Karpas-422 (cell line): ENCODE data around the gene RIOK2. TPM values are rescaled to one million over a fixed set of nuclear protein-coding genes. Genes with fewer than 3 reads are reported as not detected.
"Not testable (repeated sequence)": the region's sequence is repeated elsewhere in the genome, so short reads cannot be mapped to it uniquely, and the experiment has no call there.

Experiments used
- DNase-seq: peaks from one replicate; pipeline ENCODE4 v3.0.0-alpha.2; 2015
- H2AFZ ChIP-seq: fragments of 200-600 bp; sonication (generic); 2 replicates; pipeline ENCODE4 v1.6.1; 2014; ENCODE audit warnings: antibody characterized with exemption, low read length, mixed read lengths
- H3K27ac ChIP-seq: fragments of 200-600 bp; sonication (generic); 2 replicates; pipeline ENCODE4 v1.5.1; 2014; ENCODE audit warnings: mild to moderate bottlenecking, low read length, moderate library complexity
- H3K27me3 ChIP-seq: fragments of 200-600 bp; sonication (generic); 2 replicates; pipeline ENCODE4 v1.6.1; 2014; ENCODE audit warnings: low read length, mixed read lengths
- H3K36me3 ChIP-seq: fragments of 200-600 bp; sonication (generic); 2 replicates; pipeline ENCODE4 v1.6.1; 2014; ENCODE audit warnings: low read length, mixed read lengths; ENCODE audit not compliant: insufficient read depth
- H3K4me1 ChIP-seq: fragments of 200-600 bp; sonication (generic); 2 replicates; pipeline ENCODE4 v1.6.1; 2014; ENCODE audit warnings: mild to moderate bottlenecking, low read length, mixed read lengths
- H3K4me2 ChIP-seq: fragments of 200-600 bp; sonication (generic); 2 replicates; pipeline ENCODE4 v1.6.1; 2014; ENCODE audit warnings: low read length, low read depth, mild to moderate bottlenecking; ENCODE audit not compliant: poor library complexity, severe bottlenecking
- H3K4me3 ChIP-seq: fragments of 200-600 bp; sonication (generic); 2 replicates; pipeline ENCODE4 v1.5.1; 2014; ENCODE audit warnings: mild to moderate bottlenecking, antibody characterized with exemption, low read length, mixed read lengths
- H3K79me2 ChIP-seq: fragments of 200-600 bp; sonication (generic); 2 replicates; pipeline ENCODE4 v1.6.1; 2014; ENCODE audit warnings: mild to moderate bottlenecking, low read length, mixed read lengths
- H3K9ac ChIP-seq: fragments of 200-600 bp; sonication (generic); 2 replicates; pipeline ENCODE4 v1.6.0; 2014; ENCODE audit warnings: low read length
- H3K9me2 ChIP-seq: fragments of 200-600 bp; sonication (generic), shearing (Covaris generic); replicated peaks from 2 replicates; pipeline ENCODE4 v1.6.0; 2014; ENCODE audit warnings: mild to moderate bottlenecking, low read length, moderate library complexity; ENCODE audit not compliant: insufficient read depth
- H3K9me3 ChIP-seq: fragments of 300-700, 200-600 bp; sonication (generic); 2 replicates; pipeline ENCODE4 v1.6.1; 2014; ENCODE audit warnings: low read length, mixed read lengths
- H4K20me1 ChIP-seq: fragments of 200-600 bp; sonication (generic); 2 replicates; pipeline ENCODE4 v1.6.1; 2014; ENCODE audit warnings: mild to moderate bottlenecking, antibody characterized with exemption, low read length, low read depth; ENCODE audit not compliant: insufficient read depth
- total RNA-seq: library from RNA; depleted of rRNA; stranded (reverse); fragments of >200 nt; shearing (Covaris generic); gene quantifications from 2 replicates; pipeline ENCODE4 v1.2.3, GENCODE V29; 2014; ENCODE audit warnings: low replicate concordance

RIOK2 gene
- total RNA-seq, 1 experiment from 2014 or later = 28.9 TPM

DNA sequence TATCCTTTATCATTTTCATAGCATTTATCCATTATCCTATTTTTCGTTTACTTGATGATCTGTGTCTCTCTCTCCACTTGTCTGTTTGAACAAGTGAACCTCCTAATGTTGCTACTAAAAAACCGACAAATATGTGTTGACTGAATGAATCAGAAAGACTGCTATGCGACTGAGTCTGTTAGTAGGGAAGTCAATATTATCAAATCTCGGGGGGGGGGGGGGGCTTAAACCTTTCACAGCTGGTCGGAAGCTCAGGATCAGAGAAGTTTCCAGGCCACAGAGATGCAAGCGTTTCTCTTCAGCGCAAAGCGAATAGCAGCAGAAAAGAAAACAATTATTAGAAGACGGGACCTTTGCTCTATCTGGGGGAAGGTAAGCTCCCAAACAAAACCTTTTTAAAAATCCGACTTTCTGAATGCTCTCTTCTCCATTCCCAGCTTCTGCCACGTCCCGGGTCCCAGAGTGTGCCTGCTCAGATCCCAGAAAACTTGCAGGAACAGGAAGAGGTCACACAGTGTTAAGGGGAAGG lies 412 bp downstream of the RIOK2 start:
- DNase-seq = peak; percentile 68
- H2AFZ ChIP-seq = peak overlapping the region; percentile 71
- H3K9me2 ChIP-seq = no peaks in the 10 kb centered on the region
- H3K36me3 ChIP-seq = peaks cover 18% of the 10 kb centered on the region; the same call in 1 of the 2 replicates
- H3K79me2 ChIP-seq = peaks cover 45% of the 10 kb centered on the region
- H3K9me3 ChIP-seq = no peaks in the 10 kb centered on the region
- H3K4me3 ChIP-seq = peak overlapping the region; percentile 82
- H3K4me2 ChIP-seq = peak overlapping the region; percentile 98
- H3K27me3 ChIP-seq = no peaks in the 10 kb centered on the region
- no peaks in the 10 kb centered on the region for H4K20me1 ChIP-seq
- peak overlapping the region; percentile 86 for H3K9ac ChIP-seq
- peaks cover 20% of the 10 kb centered on the region for H3K4me1 ChIP-seq
- H3K27ac ChIP-seq = peak overlapping the region; percentile 81

DNA sequence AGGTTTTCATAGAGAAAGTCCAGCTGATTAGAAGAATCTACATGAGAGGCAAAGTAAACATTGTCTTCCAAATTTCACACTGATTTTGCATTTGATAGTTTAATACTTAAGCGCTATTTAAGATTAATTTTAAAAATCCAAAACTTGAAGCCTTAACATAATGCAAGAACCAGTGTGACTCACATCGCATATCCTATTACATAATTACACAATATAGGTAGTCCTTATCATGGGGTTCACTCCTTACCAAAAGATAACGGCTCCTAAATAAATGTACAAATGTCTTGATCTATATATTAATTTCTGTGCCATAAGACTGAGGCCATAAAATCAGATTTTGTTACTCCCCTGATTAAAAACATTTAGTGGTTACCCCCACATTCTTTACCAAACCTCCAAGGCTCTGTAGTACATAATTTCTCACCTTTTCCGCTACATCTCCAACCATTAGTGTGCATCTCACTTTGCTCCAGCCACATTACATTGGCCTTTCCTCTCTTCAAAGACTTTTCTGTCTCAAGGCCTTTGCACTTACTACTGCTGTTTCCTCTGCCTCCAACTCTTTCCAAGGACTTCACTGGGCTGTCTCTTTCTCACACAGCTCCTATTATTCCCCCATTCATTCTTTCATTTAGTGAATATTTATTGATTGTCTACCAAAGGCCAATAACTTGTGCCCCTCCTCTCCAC lies 1.0 kb downstream of the RIOK2 start:
- peak overlapping the region; percentile 82 for H3K4me3 ChIP-seq
- DNase-seq = no peak
- peak overlapping the region; percentile 86 for H3K9ac ChIP-seq
- peaks cover 20% of the 10 kb centered on the region for H3K4me1 ChIP-seq
- H3K27me3 ChIP-seq = no peaks in the 10 kb centered on the region
- no peaks in the 10 kb centered on the region for H3K9me2 ChIP-seq
- H4K20me1 ChIP-seq = no peaks in the 10 kb centered on the region
- peaks cover 48% of the 10 kb centered on the region for H3K79me2 ChIP-seq
- no peaks in the 10 kb centered on the region for H3K9me3 ChIP-seq
- peaks cover 24% of the 10 kb centered on the region for H3K36me3 ChIP-seq
- H3K27ac ChIP-seq = peak overlapping the region; percentile 81; the same call in 1 of the 2 replicates
- no peak overlapping the region for H2AFZ ChIP-seq
- H3K4me2 ChIP-seq = peak overlapping the region; percentile 98

DNA sequence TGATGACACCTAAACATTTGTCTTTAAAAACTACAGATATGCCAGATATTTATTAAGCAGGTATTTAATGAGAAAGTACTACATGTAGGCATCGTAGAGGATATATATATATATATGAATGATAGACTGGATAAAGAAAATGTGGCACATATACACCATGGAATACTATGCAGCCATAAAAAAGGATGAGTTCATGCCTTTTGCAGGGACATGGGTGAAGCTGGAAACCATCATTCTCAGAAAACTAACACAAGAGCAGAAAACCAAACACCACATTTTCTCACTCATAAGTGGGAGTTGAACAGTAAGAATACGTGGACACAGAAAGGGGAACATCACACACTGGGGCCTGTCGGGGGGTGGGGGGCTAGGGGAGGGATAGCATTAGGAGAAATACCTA lies 3.6 kb downstream of the RIOK2 start:
- peaks cover 40% of the 10 kb centered on the region for H3K36me3 ChIP-seq

GRCh38 chr5:97172227-97172626 lies 10.8 kb downstream of the RIOK2 start:
- H3K4me1 ChIP-seq = peaks cover 10% of the 10 kb centered on the region
- no peaks in the 10 kb centered on the region for H4K20me1 ChIP-seq
- H2AFZ ChIP-seq = no peak overlapping the region
- H3K4me3 ChIP-seq = no peak overlapping the region
- H3K36me3 ChIP-seq = peaks cover 52% of the 10 kb centered on the region
- H3K9me2 ChIP-seq = no peaks in the 10 kb centered on the region
- H3K27ac ChIP-seq = no peak overlapping the region
- no peak overlapping the region for H3K4me2 ChIP-seq
- no peaks in the 10 kb centered on the region for H3K27me3 ChIP-seq
- peaks cover 20% of the 10 kb centered on the region for H3K79me2 ChIP-seq
- H3K9ac ChIP-seq = no peak overlapping the region
- DNase-seq = no peak
- H3K9me3 ChIP-seq = no peaks in the 10 kb centered on the region

More for the DNA sequence above, 3.6 kb downstream of the RIOK2 start:
- H3K9ac ChIP-seq, H3K27me3 ChIP-seq, H3K9me2 ChIP-seq, DNase-seq, H3K9me3 ChIP-seq, H3K27ac ChIP-seq, H4K20me1 ChIP-seq, H3K4me3 ChIP-seq, H3K4me2 ChIP-seq, H2AFZ ChIP-seq: not testable (repeated sequence)
- Histone ChIP-seq H3K4me1 (peaks cover 20% of the 10 kb centered on the region), H3K79me2 (peaks cover 54% of the 10 kb centered on the region)

GRCh38 chr5:97171703-97172102 lies 11.3 kb downstream of the RIOK2 start:
- no peaks in the 10 kb centered on the region for H4K20me1 ChIP-seq
- H3K79me2 ChIP-seq = peaks cover 20% of the 10 kb centered on the region
- H3K4me2 ChIP-seq = no peak overlapping the region
- no peaks in the 10 kb centered on the region for H3K27me3 ChIP-seq
- peaks cover 13% of the 10 kb centered on the region for H3K4me1 ChIP-seq
- no peak overlapping the region for H3K27ac ChIP-seq
- H3K9ac ChIP-seq = no peak overlapping the region
- H3K9me3 ChIP-seq = no peaks in the 10 kb centered on the region
- no peak overlapping the region for H2AFZ ChIP-seq
- peaks cover 49% of the 10 kb centered on the region for H3K36me3 ChIP-seq
- no peaks in the 10 kb centered on the region for H3K9me2 ChIP-seq
- no peak for DNase-seq
- no peak overlapping the region for H3K4me3 ChIP-seq

- Histone ChIP-seq H3K9me3 (no peaks in the 10 kb centered on the region), H3K79me2 (peaks cover 11% of the 10 kb centered on the region; the same call in 1 of the 2 replicates), H3K27me3 (no peaks in the 10 kb centered on the region), H3K4me3 (no peak overlapping the region), H3K4me1 (peaks cover 13% of the 10 kb centered on the region), H2AFZ (no peak overlapping the region), H3K4me2 (peak overlapping the region; percentile 23), H3K36me3 (peaks cover 36% of the 10 kb centered on the region; the same call in 1 of the 2 replicates), H3K27ac (no peak overlapping the region), H3K9ac (peak overlapping the region; percentile 13; the same call in 1 of the 2 replicates), H4K20me1 (no peaks in the 10 kb centered on the region), H3K9me2 (no peaks in the 10 kb centered on the region)
- DNase-seq = no peak
Measured at GRCh38 chr5:97167435-97167834, 15.6 kb downstream of the RIOK2 start.

DNA sequence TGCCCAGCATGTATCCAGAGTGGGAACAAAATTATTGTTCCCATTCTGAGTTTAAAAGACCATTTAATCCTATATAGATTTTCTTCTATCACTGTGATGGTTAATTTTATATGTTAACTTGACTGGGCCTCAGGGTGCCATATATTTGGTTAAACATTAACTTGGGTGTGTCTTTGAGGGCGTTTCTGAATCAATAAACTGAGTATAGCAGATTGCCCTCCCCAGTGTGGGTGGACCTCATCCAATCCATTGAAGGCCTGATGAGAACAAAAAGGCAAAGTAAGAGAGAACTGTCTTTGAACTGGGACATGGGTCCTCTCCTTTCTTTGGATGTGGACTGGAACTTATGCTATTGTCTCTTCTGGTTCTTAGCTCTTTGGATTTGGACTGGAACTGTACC lies 17.3 kb downstream of the RIOK2 start:
- DNase-seq = no peak
- Histone ChIP-seq H3K27ac (no peak overlapping the region), H3K27me3 (no peaks in the 10 kb centered on the region), H3K4me2 (no peak overlapping the region), H3K79me2 (peaks cover 6% of the 10 kb centered on the region; the same call in 1 of the 2 replicates), H3K9me2 (no peaks in the 10 kb centered on the region), H3K4me3 (no peak overlapping the region), H2AFZ (no peak overlapping the region), H3K4me1 (peaks cover 13% of the 10 kb centered on the region), H3K9ac (no peak overlapping the region), H3K36me3 (peaks cover 47% of the 10 kb centered on the region), H3K9me3 (no peaks in the 10 kb centered on the region), H4K20me1 (no peaks in the 10 kb centered on the region)

DNA sequence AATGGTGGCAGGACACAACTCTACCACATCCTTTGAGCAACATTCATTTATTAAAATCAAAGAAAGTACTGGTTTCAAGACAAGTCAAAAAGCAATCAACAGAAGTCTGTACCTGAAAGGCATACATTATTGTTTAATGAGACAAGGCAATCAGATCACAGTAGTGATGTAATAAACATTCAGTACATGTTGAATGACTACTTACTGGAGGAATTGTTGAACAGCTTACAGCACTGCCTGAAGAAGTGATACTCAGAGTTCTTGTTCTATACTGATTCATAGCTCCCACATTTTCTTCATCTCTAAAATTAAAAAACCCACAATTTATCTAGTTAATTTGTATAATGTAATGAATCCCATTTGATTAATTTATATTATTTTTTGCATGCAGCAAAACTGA lies 18.2 kb downstream of the RIOK2 start:
- no peak overlapping the region for H2AFZ ChIP-seq
- peaks cover 51% of the 10 kb centered on the region for H3K36me3 ChIP-seq

More for the DNA sequence above, 18.2 kb downstream of the RIOK2 start:
- peaks cover 13% of the 10 kb centered on the region for H3K4me1 ChIP-seq
- no peaks in the 10 kb centered on the region for H4K20me1 ChIP-seq
- H3K9me3 ChIP-seq = no peaks in the 10 kb centered on the region
- no peaks in the 10 kb centered on the region for H3K27me3 ChIP-seq
- H3K9ac ChIP-seq = no peak overlapping the region
- no peaks in the 10 kb centered on the region for H3K9me2 ChIP-seq
- no peak overlapping the region for H3K4me3 ChIP-seq
- H3K27ac ChIP-seq = no peak overlapping the region
- no peak for DNase-seq
- no peak overlapping the region for H3K4me2 ChIP-seq
- peaks cover 6% of the 10 kb centered on the region; the same call in 1 of the 2 replicates for H3K79me2 ChIP-seq
